HepG2 (cell line): ENCODE data around the gene CTDSP1. TPM values are rescaled to one million over a fixed set of nuclear protein-coding genes. Genes with fewer than 3 reads are reported as not detected.
A peak's percentile ranks its signal among the peaks of the same experiment; 100 is the strongest.

Experiments used
- ATAC-seq: fragments of 200-7000 bp; cut with Tn5 transposase; 3 replicates; pipeline ENCODE4 v1.9.1; 2020; ENCODE audit warnings: mild to moderate bottlenecking, moderate library complexity
- BruUV-seq: library from RNA; stranded (reverse); fragments of 400-500 nt; replicated peaks from 2 replicates; lab custom pipeline; 2021; lab: Mats Ljungman, UMichigan
- CTCF ChIA-PET: fragments of 300-600 bp; formaldehyde crosslinking; extraction: SDS; loops from one replicate; lab custom pipeline; 2021; ENCODE audit warnings: low total read pairs, inconsistent platforms, low intra/inter-chr PET ratio; lab: Yijun Ruan, JAX
- POLR2A ChIA-PET: fragments of 350-600 bp; sonication (Branson Sonifier 250); formaldehyde crosslinking; loops from one replicate; lab custom pipeline; 2020; ENCODE audit warnings: antibody characterized with exemption, inconsistent platforms; lab: Yijun Ruan, JAX
- DNase-seq: peaks from one replicate; pipeline ENCODE4 v3.0.0-alpha.2; 2015; ENCODE audit warnings: low spot score
- FAIRE-seq: peaks from 3 replicates; lab custom pipeline; 2011; peaks lifted over from hg19 to GRCh38; lab: Jason Lieb, UNC
- H2AFZ ChIP-seq: one replicate; pipeline ENCODE4 v1.6.1; 2011; ENCODE audit warnings: low read length, inconsistent platforms
- H3K27ac ChIP-seq: fragments of 300-600 bp; 3 replicates; pipeline ENCODE4 v1.8.0; 2011; ENCODE audit warnings: mixed run types, mild to moderate bottlenecking, mixed read lengths, low read length, inconsistent platforms; ENCODE audit not compliant: insufficient read depth; ENCODE audit errors: extremely low read length
- H3K27me3 ChIP-seq, 2 experiments: fragments of 200-600 bp in 1 of 2; 2 replicates in 1 of 2; 3 replicates in 1 of 2; pipeline versions ENCODE4 v1.6.0 to v1.8.0; 2011; ENCODE audit warnings: low read length in 2 of 2, mild to moderate bottlenecking in 2 of 2, moderate library complexity in 2 of 2, inconsistent platforms in 1 of 2; ENCODE audit not compliant: insufficient read depth in 2 of 2, control insufficient read depth in 1 of 2
- H3K36me3 ChIP-seq, 2 experiments: fragments of 200-600 bp in 1 of 2; replicated peaks in 1 of 2; 2 replicates in 1 of 2; 3 replicates in 1 of 2; pipeline versions ENCODE4 v1.5.1 to v1.8.0; 2011; ENCODE audit warnings: low read length in 2 of 2, inconsistent platforms in 1 of 2; ENCODE audit not compliant: insufficient read depth in 2 of 2, control insufficient read depth in 1 of 2
- H3K4me1 ChIP-seq: 2 replicates; pipeline ENCODE4 v1.5.1; 2012; ENCODE audit warnings: low read length, inconsistent platforms; ENCODE audit not compliant: insufficient read depth
- H3K4me2 ChIP-seq: 2 replicates; pipeline ENCODE4 v1.6.0; 2011; ENCODE audit warnings: low read depth, low read length, inconsistent platforms
- H3K4me3 ChIP-seq, 3 experiments: fragments of 200-600 bp in 1 of 3; sonication (generic), shearing (Covaris generic) in 1 of 3; replicated peaks in 1 of 3; 2 replicates each; pipeline ENCODE4 v1.5.1; 2011 to 2016; ENCODE audit warnings: low read length in 3 of 3, inconsistent platforms in 2 of 3, low read depth in 2 of 3, mild to moderate bottlenecking in 2 of 3, control low read depth in 1 of 3, mixed read lengths in 1 of 3; ENCODE audit not compliant: insufficient read depth in 1 of 3
- H3K79me2 ChIP-seq: one replicate; pipeline ENCODE4 v1.6.1; 2011; ENCODE audit warnings: low read length, inconsistent platforms; ENCODE audit not compliant: insufficient read depth
- H3K9ac ChIP-seq: 2 replicates; pipeline ENCODE4 v1.6.0; 2011; ENCODE audit warnings: mild to moderate bottlenecking, low read depth, low read length, inconsistent platforms; ENCODE audit not compliant: insufficient read depth
- H3K9me3 ChIP-seq: 2 replicates; pipeline ENCODE4 v1.5.1; 2012; ENCODE audit warnings: mild to moderate bottlenecking, low read length
- H4K20me1 ChIP-seq: 2 replicates; pipeline ENCODE4 v1.6.0; 2011; ENCODE audit warnings: inconsistent platforms, mild to moderate bottlenecking, low read length, moderate library complexity; ENCODE audit not compliant: insufficient read depth
- AKAP8 ChIP-seq: sonication (generic); formaldehyde crosslinking; IDR thresholded peaks from 2 replicates; pipeline ENCODE4 v1.5.1; 2020; ENCODE audit warnings: mild to moderate bottlenecking, missing genetic modification reagents
- CHD4 ChIP-seq: fragments of 200-600 bp; sonication (generic); IDR thresholded peaks from 2 replicates; pipeline ENCODE4 v1.7.0; 2017; ENCODE audit warnings: mild to moderate bottlenecking, low read length, borderline replicate concordance
- FOSL2 ChIP-seq: sonication (generic); formaldehyde crosslinking; IDR thresholded peaks from 2 replicates; pipeline ENCODE4 v1.4.0; 2020; ENCODE audit warnings: missing genetic modification reagents
- FOXK1 ChIP-seq: sonication (generic); formaldehyde crosslinking; IDR thresholded peaks from 2 replicates; pipeline ENCODE4 v1.4.0; 2020; ENCODE audit warnings: low read depth, missing genetic modification reagents, borderline replicate concordance
- NFE2 ChIP-seq: sonication (generic); formaldehyde crosslinking; IDR thresholded peaks from 2 replicates; pipeline ENCODE4 v1.4.0; 2020; ENCODE audit warnings: missing genetic modification reagents
- TAF15 ChIP-seq: fragments of 200-400 bp; formaldehyde crosslinking; IDR thresholded peaks from one replicate; pipeline ENCODE4 v1.6.1; 2018; ENCODE audit warnings: mild to moderate bottlenecking, low read depth, low read length; ENCODE audit not compliant: poor library complexity, severe bottlenecking
- TBX2 ChIP-seq: sonication (generic); formaldehyde crosslinking; IDR thresholded peaks from 2 replicates; pipeline ENCODE4 v1.5.0; 2020; ENCODE audit warnings: missing genetic modification reagents, mild to moderate bottlenecking, borderline replicate concordance
- TEAD3 ChIP-seq: optimal IDR thresholded peaks from 2 replicates; pipeline ENCODE3; 2016; ENCODE audit warnings: borderline replicate concordance
- TOPORS ChIP-seq: sonication (generic); formaldehyde crosslinking; IDR thresholded peaks from 2 replicates; pipeline ENCODE4 v1.8.0; 2023; ENCODE audit warnings: mild to moderate bottlenecking, missing genetic modification reagents
- ZNF282 ChIP-seq: fragments of 450-650 bp; IDR thresholded peaks from 2 replicates; pipeline ENCODE4 v1.6.1; 2018; ENCODE audit not compliant: partially characterized antibody
- ZNF3 ChIP-seq: IDR thresholded peaks from 2 replicates; pipeline ENCODE4 v1.7.0; 2017; ENCODE audit warnings: inconsistent platforms
- ZNF660 ChIP-seq: sonication (generic); formaldehyde crosslinking; IDR thresholded peaks from 2 replicates; pipeline ENCODE4 v1.5.1; 2020; ENCODE audit warnings: mild to moderate bottlenecking, low read depth, missing genetic modification reagents, borderline replicate concordance
- ZNF7 ChIP-seq: IDR thresholded peaks from 2 replicates; pipeline ENCODE4 v1.6.1; 2016; ENCODE audit warnings: missing biosample characterization, missing genetic modification reagents
- ZNF792 ChIP-seq: IDR thresholded peaks from 2 replicates; pipeline ENCODE4 v1.6.1; 2016
- WGBS: methylation state at CpG from one replicate; pipeline ENCODE4 v1.1.6; 2017; ENCODE audit warnings: low lambda C conversion rate; 5-methylcytosine and 5-hydroxymethylcytosine counted together
- in situ Hi-C: cut with HindIII; loops from 2 replicates; pipeline ENCODE4 v1.10.0; 2017; ENCODE audit warnings: low pct_unique_long_range_greater_than_20kb; ENCODE audit not compliant: extremely low pct_ligation_motif_present
- intact Hi-C: fragments of 100-400 bp; cut with micrococcal nuclease; formaldehyde crosslinking; loops from one replicate; pipeline ENCODE4 v1.10.0; 2022; ENCODE audit not compliant: unreplicated experiment
- polyA plus RNA-seq, 8 experiments: library from polyadenylated mRNA; depleted of rRNA in 3 of 8; stranded (reverse) in 7 of 8; unstranded in 1 of 8; fragments of >200 nt; fragmentation: Illumina TruSeq in 4 of 8; extraction: Trizol in 4 of 8; gene quantifications; 2 replicates each; pipeline versions ENCODE4 v1.2.1 to v1.2.3, GENCODE V29; 2011 to 2016; ENCODE audit warnings: low read depth in 4 of 8, missing spikeins in 1 of 8, mixed read lengths in 1 of 8; ENCODE audit not compliant: insufficient read depth in 1 of 8
- total RNA-seq, 5 experiments: library from RNA; depleted of rRNA; stranded (reverse); fragments of >200 nt; fragmentation: Illumina TruSeq; extraction: Trizol; gene quantifications; 2 replicates each; pipeline ENCODE4 v1.2.3, GENCODE V29; 2016; ENCODE audit warnings: low read depth in 1 of 5
- TF ChIP-seq, protein P1 (sequence below): sonication (generic); formaldehyde crosslinking; IDR thresholded peaks from 2 replicates; pipeline ENCODE4 v1.8.1; 2023; ENCODE audit warnings: missing genetic modification reagents, mild to moderate bottlenecking, borderline replicate concordance
- TF ChIP-seq, protein P2 (sequence below): fragments of 450-650 bp; IDR thresholded peaks from 2 replicates; pipeline ENCODE4 v1.6.1; 2017; ENCODE audit warnings: mild to moderate bottlenecking
- TF ChIP-seq, protein P3 (sequence below): sonication (generic); formaldehyde crosslinking; IDR thresholded peaks from 2 replicates; pipeline ENCODE4 v1.5.0; 2020; ENCODE audit warnings: mild to moderate bottlenecking, missing genetic modification reagents

The CTDSP1 gene
- total and polyA plus RNA-seq, 2 of the 13 experiments (the other 11 are each of a cell fraction or from before 2014, with no cell fraction given) = 91.0 to 268 TPM

DNA sequence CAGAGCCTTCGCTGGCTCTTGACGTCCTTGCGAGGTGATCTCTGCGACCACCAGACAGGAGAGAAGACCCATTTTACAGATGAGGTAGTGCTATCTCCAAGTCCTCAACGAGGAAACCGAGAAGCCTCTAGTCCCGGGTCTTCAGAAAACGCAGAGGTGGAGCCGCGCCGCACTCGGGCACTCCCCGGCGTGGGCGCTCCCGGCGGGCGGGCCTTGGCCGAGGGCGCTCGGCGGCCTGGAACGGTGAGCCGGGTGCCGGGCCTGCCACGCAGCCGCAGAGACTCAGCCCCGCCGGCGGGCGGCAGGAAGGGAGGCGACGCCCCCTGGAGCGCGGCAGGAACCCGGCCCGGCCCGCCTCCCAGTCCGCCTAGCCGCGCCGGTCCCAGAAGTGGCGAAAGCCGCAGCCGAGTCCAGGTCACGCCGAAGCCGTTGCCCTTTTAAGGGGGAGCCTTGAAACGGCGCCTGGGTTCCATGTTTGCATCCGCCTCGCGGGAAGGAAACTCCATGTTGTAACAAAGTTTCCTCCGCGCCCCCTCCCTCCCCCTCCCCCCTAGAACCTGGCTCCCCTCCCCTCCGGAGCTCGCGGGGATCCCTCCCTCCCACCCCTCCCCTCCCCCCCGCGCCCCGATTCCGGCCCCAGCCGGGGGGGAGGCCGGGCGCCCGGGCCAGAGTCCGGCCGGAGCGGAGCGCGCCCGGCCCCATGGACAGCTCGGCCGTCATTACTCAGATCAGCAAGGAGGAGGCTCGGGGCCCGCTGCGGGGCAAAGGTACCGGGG is at the start of gene CTDSP1 (continued):
- TF ChIP-seq, protein P1, sequence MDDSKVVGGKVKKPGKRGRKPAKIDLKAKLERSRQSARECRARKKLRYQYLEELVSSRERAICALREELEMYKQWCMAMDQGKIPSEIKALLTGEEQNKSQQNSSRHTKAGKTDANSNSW = no peak; the same call in 1 of the 2 replicates

DNA sequence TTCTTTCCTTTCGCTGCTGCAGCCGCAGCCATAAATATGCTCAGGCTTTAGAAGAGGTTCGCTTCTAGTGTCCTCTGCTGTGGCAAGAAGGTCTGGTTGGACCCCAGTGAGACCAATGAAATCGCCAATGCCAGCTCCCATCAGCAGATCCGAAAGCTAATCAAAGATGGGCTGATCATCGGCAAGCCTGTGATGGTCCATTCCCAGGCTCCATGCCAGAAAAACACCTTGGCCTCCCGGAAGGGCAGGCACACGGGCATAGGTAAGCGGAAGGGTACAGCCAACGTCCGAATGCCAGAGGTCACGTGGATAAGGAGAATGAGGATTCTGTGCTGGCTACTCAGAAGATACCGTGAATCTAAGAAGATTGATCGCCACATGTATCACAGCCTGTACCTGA is 45.6 kb upstream of the CTDSP1 start:
- Histone ChIP-seq H3K4me2 (peak overlapping the region; percentile 72; the same call in 1 of the 2 replicates), H3K4me3 (no peak overlapping the region), H3K4me1 (peaks cover 55% of the 10 kb centered on the region), H3K9ac (no peak overlapping the region), H3K79me2 (no peaks in the 10 kb centered on the region), H3K36me3 (no peaks in the 10 kb centered on the region), H4K20me1 (no peaks in the 10 kb centered on the region), H3K27ac (no peak overlapping the region), H3K27me3 (no peaks in the 10 kb centered on the region; a peak in 1 of 5 replicates), H3K9me3 (peaks cover 14% of the 10 kb centered on the region), H2AFZ (no peak overlapping the region)
- ChIA-PET POLR2A (interaction anchor here (1.2 to 4.8 kb wide), 3 partner anchors 31 to 42 kb away, joined by 3 to 66 read pairs (median 5); no protein-coding TSS in a partner anchor), CTCF (interaction anchor here (3.7 kb wide), 1 partner anchor 52 kb away, joined by 59 read pairs; no protein-coding TSS in a partner anchor)
- FAIRE-seq = no peak
- 87% methylated on average over 14 of the region's 14 CpGs for WGBS
- intact Hi-C loops = loop anchor here (2.0 kb wide), 1 partner anchor 41 kb away; no protein-coding TSS in a partner anchor
- ATAC-seq = no peak
- no peak for DNase-seq
- BruUV-seq = no TSS peak
- in situ Hi-C loops = no loop called here
- TF ChIP-seq TBX2 (no peak), AKAP8 (CRISPR knock-in tag) (no peak), TAF15 (no peak), ZNF660 (CRISPR knock-in tag) (no peak), NFE2 (CRISPR knock-in tag) (no peak), ZNF792 (CRISPR knock-in tag) (no peak), TOPORS (CRISPR knock-in tag) (no peak), ZNF7 (CRISPR knock-in tag) (no peak), TEAD3 (CRISPR knock-in tag) (peak; percentile 14), ZNF3 (CRISPR knock-in tag) (no peak), CHD4 (no peak), FOSL2 (CRISPR knock-in tag) (no peak), ZNF282 (no peak), FOXK1 (CRISPR knock-in tag) (no peak)
- TF ChIP-seq, protein P2, sequence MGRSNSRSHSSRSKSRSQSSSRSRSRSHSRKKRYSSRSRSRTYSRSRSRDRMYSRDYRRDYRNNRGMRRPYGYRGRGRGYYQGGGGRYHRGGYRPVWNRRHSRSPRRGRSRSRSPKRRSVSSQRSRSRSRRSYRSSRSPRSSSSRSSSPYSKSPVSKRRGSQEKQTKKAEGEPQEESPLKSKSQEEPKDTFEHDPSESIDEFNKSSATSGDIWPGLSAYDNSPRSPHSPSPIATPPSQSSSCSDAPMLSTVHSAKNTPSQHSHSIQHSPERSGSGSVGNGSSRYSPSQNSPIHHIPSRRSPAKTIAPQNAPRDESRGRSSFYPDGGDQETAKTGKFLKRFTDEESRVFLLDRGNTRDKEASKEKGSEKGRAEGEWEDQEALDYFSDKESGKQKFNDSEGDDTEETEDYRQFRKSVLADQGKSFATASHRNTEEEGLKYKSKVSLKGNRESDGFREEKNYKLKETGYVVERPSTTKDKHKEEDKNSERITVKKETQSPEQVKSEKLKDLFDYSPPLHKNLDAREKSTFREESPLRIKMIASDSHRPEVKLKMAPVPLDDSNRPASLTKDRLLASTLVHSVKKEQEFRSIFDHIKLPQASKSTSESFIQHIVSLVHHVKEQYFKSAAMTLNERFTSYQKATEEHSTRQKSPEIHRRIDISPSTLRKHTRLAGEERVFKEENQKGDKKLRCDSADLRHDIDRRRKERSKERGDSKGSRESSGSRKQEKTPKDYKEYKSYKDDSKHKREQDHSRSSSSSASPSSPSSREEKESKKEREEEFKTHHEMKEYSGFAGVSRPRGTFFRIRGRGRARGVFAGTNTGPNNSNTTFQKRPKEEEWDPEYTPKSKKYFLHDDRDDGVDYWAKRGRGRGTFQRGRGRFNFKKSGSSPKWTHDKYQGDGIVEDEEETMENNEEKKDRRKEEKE = no peak
- TF ChIP-seq, protein P1 = no peak
- TF ChIP-seq, protein P3, sequence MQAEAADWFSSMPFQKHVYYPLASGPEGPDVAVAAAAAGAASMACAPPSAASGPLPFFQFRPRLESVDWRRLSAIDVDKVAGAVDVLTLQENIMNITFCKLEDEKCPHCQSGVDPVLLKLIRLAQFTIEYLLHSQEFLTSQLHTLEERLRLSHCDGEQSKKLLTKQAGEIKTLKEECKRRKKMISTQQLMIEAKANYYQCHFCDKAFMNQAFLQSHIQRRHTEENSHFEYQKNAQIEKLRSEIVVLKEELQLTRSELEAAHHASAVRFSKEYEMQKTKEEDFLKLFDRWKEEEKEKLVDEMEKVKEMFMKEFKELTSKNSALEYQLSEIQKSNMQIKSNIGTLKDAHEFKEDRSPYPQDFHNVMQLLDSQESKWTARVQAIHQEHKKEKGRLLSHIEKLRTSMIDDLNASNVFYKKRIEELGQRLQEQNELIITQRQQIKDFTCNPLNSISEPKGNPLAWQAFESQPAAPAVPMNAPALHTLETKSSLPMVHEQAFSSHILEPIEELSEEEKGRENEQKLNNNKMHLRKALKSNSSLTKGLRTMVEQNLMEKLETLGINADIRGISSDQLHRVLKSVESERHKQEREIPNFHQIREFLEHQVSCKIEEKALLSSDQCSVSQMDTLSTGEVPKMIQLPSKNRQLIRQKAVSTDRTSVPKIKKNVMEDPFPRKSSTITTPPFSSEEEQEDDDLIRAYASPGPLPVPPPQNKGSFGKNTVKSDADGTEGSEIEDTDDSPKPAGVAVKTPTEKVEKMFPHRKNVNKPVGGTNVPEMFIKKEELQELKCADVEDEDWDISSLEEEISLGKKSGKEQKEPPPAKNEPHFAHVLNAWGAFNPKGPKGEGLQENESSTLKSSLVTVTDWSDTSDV = no peak
